KOPT-K1 (cell line): ENCODE results near the gene EIF2D.

Experiments used
- H3K27ac ChIP-seq: fragments of 200-600 bp; sonication (generic); 2 replicates; pipeline ENCODE4 v1.5.1; 2016; ENCODE audit warnings: antibody characterized with exemption, mild to moderate bottlenecking, low read depth, low read length; ENCODE audit not compliant: poor library complexity, severe bottlenecking
- H3K36me3 ChIP-seq: fragments of 200-600 bp; sonication (generic); 2 replicates; pipeline ENCODE4 v1.5.1; 2017; ENCODE audit warnings: antibody characterized with exemption, mild to moderate bottlenecking, low read length, moderate library complexity; ENCODE audit not compliant: insufficient read depth
- H3K9me3 ChIP-seq: fragments of 200-600 bp; sonication (generic); 2 replicates; pipeline ENCODE4 v1.5.1; 2017; ENCODE audit warnings: antibody characterized with exemption, low read length, mild to moderate bottlenecking; ENCODE audit not compliant: insufficient read depth, poor library complexity, severe bottlenecking

EIF2D gene

DNA sequence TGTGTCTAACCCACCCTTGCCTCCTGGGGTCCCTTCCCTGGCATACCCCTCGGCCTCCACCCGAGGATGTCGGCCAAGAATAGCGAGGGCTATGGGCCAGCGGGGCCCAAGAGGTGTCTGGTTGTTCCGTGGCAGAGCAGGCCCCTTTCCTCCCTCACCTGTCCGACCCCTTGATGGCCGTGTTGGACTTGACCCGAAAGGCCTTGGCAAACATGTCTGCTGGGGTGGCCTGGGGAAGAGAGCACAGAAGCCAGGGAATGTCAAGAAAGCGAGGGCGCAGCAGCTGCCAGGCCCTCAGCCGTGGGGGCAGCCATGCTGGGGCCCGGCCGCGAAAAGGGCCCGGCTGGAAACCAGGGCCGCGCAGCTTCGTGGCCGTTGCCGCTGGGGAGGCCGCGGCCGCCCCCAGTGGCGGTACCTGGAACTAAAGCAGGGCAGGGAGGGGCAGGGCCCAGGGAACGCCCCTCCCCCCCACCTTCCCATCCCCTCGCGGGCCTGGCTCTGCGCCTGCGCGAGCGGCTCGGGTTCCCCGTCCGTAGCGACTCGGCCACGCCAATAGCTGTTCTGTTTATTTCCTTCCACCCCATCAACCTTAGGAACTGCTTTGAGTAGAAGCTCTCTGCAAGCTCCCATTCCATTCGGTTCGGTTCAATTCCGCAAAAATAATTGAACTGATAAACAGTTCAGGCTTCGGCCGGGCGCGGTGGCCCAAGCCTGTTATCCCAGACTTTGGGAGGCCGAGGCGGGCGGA, at the start of gene EIF2D:
TSS of gene EIF2D (minus strand) at position 337 of the 748 bp plus-strand sequence. CDS start at position 214, 123 bp downstream.
- Histone ChIP-seq H3K36me3 (peaks cover 21% of the 10 kb centered on the region), H3K27ac (peak within 1 kb of the TSS; percentile 84), H3K9me3 (no peaks in the 10 kb centered on the region)

GRCh38 chr1:206661161-206661820, 49.0 kb upstream of the EIF2D start:
- Histone ChIP-seq H3K9me3 (no peaks in the 10 kb centered on the region), H3K27ac (no peak overlapping the region), H3K36me3 (no peaks in the 10 kb centered on the region)

DNA sequence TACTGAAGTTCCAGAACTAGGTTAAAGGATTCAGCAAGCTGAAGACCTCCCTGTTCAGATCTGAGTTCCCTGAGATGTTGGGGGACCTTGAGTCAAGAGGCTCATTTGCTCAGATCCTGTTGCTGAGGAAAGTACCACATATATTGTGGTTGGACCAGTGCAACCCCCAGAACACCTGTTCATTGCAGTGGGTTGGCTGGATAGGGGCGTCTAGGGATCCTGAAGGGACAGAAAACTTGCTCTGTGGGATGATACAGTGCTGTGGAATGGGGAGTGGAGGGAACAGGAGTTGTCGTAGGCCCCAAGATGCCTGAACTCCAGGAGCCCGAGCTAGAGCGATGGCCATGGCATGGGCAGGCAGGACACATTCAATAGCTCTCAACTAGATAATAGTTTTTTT, 47.9 kb upstream of the EIF2D start:
- H3K27ac ChIP-seq, result peak overlapping the region; percentile 62
- no peaks in the 10 kb centered on the region for H3K9me3 ChIP-seq
- no peaks in the 10 kb centered on the region for H3K36me3 ChIP-seq

DNA sequence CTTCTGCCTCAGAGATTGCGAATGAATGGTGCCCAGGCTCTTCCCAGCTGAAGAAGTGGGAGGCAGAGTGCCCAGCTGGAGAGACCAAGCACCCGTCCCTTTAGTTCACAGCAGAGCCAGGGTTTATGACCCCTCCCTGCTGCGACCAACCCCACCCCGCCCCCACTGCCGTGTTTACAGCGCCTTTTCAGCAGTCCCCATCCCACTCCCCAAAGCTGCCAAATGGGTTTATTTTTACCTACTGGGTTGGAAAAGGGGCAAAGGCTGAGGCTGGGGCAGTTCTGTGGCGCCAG, 46.7 kb upstream of the EIF2D start:
- Histone ChIP-seq H3K36me3 (no peaks in the 10 kb centered on the region), H3K9me3 (no peaks in the 10 kb centered on the region), H3K27ac (peak overlapping the region; percentile 62)

GRCh38 chr1:206658264-206658980, 46.2 kb upstream of the EIF2D start:
- H3K27ac ChIP-seq, result peak overlapping the region; percentile 62
- no peaks in the 10 kb centered on the region for H3K9me3 ChIP-seq

GRCh38 chr1:206657751-206658150, 45.5 kb upstream of the EIF2D start:
- peaks cover 3% of the 10 kb centered on the region; the same call in 1 of the 2 replicates for H3K36me3 ChIP-seq
- peak overlapping the region; percentile 62 for H3K27ac ChIP-seq
- H3K9me3 ChIP-seq, result no peaks in the 10 kb centered on the region

More at GRCh38 chr1:206658264-206658980, 46.2 kb upstream of the EIF2D start:
- no peaks in the 10 kb centered on the region for H3K36me3 ChIP-seq

- H3K9me3 ChIP-seq, result no peaks in the 10 kb centered on the region
- peaks cover 11% of the 10 kb centered on the region; the same call in 1 of the 2 replicates for H3K36me3 ChIP-seq
- peak overlapping the region; percentile 62 for H3K27ac ChIP-seq
Measured at GRCh38 chr1:206656936-206657335, 44.7 kb upstream of the EIF2D start.

DNA sequence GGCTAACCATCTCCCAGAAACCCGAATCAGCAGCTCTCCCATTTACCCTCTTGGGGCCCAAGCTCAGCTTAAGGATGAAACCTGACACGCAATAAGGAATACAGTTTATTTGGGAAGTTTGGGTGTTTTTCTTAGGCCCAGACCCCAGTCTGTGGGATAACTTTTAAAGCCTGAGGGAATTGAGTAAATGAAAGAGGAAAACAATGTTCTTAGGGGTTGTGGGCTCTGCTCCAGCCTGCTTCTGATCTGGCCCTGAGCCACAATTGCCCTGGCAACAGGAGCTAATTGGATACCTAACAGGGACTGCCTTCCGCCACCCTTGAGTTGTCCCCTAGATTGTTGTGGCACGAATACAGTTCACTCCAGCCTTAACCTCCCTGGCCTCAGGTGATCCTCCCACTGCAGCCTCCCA, 43.2 kb upstream of the EIF2D start:
- no peaks in the 10 kb centered on the region for H3K9me3 ChIP-seq
- H3K27ac ChIP-seq, result no peak overlapping the region
- H3K36me3 ChIP-seq, result peaks cover 25% of the 10 kb centered on the region

- Histone ChIP-seq H3K9me3 (no peaks in the 10 kb centered on the region), H3K36me3 (peaks cover 28% of the 10 kb centered on the region), H3K27ac (no peak overlapping the region)
Measured at GRCh38 chr1:206654828-206655227, 42.6 kb upstream of the EIF2D start.

- H3K36me3 ChIP-seq, result peaks cover 38% of the 10 kb centered on the region
- no peaks in the 10 kb centered on the region for H3K9me3 ChIP-seq
- H3K27ac ChIP-seq, result no peak overlapping the region
Measured at GRCh38 chr1:206653715-206654459, 41.6 kb upstream of the EIF2D start.

DNA sequence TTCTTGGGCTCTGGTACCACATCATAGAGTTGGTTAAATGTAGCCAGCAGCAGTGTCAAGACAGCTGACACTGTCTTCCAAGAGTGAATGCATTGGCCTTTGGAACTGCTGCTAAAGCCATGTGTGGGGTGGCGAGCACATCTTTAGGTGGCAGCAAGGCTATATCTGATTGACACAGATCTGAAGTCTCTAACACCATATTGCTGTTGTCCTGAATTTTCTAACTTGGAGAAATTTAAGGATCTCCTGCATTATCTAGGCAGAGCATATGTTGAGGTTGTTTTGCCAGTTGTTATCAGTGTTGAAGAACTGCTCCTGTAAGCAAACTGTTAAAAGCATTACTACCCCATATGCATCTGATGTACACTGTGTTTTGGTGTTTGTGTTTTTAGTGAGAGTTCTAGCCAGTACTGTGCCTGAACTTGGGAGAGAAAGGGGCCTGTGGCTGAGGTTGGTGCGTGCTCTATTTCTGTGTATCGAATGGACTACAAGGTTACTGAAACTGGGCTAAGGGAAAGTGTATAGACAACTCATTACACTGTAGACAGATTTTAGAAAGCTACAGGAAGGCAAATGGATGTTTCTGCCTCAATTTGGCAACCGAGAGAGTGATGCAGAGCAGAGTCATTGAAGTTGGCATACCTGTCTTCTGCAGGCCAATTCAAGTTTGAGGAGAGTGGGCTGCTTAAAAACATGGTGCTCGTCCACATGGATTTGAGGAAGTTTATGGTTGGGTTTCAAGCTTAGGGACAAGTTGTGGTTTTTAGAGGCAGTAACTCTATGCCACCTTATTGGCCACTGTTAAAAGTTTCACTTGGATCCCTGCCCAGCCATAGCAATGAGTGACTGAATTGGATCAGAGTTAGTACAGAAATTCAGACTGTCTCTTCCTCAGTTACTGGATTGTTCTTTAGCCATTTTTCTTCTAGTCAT, 40.0 kb upstream of the EIF2D start:
- Histone ChIP-seq H3K9me3 (no peaks in the 10 kb centered on the region), H3K36me3 (peaks cover 54% of the 10 kb centered on the region)

GRCh38 chr1:206651014-206651413, 38.7 kb upstream of the EIF2D start:
- Histone ChIP-seq H3K9me3 (no peaks in the 10 kb centered on the region), H3K27ac (no peak overlapping the region), H3K36me3 (peaks cover 64% of the 10 kb centered on the region)

More for the DNA sequence above, 40.0 kb upstream of the EIF2D start:
- no peak overlapping the region for H3K27ac ChIP-seq

GRCh38 chr1:206649261-206649921, 37.1 kb upstream of the EIF2D start:
- Histone ChIP-seq H3K36me3 (peaks cover 64% of the 10 kb centered on the region), H3K9me3 (no peaks in the 10 kb centered on the region), H3K27ac (no peak overlapping the region)
